ENCODE results near the gene SLC1A1.

DNA sequence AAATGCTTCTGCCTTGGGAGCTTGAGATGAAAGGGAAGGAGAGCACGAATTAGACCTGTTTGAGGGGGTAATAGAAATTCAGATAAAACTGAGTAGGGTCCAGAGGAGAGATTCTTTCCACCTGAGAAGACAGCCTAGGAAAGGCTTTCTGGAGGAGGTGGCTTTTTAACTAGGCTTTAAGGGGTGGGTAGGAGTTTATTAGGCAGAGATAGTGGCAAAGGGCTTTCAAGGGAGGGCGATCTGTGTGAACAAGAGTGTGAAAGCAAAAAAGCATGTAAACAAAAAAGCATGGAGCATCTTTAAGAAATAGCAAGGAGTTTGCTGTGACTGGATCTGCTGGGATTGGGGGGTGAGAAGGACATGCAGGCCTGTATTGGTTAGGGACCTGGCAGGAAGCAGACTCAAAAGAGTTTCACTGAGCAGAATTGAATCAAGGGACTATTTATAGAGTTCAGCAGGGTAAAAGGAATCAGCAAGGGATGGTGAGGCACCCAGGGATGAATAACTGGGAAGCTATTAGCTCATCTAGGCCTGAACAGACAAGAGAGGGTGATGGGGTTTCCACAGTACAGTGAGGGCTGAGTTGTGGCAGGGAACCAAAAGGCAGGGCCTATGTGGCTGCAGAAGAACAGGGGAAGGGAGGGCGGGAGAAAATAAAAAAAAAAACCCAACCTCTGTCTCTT is 18.8 kb downstream of the SLC1A1 start:
- TF ChIP-seq TAF1 (IDR thresholded peaks at IDR 0.05; ENCODE audit: borderline replicate concordance, insufficient read depth, low read length) = no peak
- no peak for TF ChIP-seq REST (IDR thresholded peaks at IDR 0.05; ENCODE audit: insufficient read depth in 1 of 2, low read depth in 2 of 2, low read length in 2 of 2)
- TF ChIP-seq POLR2AphosphoS5 (IDR thresholded peaks at IDR 0.05; ENCODE audit: low read depth, low read length) = no peak
- no peak for TF ChIP-seq SIN3A (IDR thresholded peaks at IDR 0.05; ENCODE audit: borderline replicate concordance, insufficient read depth, low read length)
- no peak for TF ChIP-seq FOXP2 (optimal IDR thresholded peaks at IDR 0.05; ENCODE audit: borderline replicate concordance, extremely low read depth, extremely low read length, insufficient read depth)

Data from PFSK-1 (cell line).